Measurements from ENCODE around the gene DBT. TPM values are rescaled to one million over a fixed set of nuclear protein-coding genes. Genes with fewer than 3 reads are reported as not detected.

DBT gene
- polyA plus RNA-seq, 1 of the 3 experiments (the other 2 are of a cell fraction) = 2.0 TPM

DNA sequence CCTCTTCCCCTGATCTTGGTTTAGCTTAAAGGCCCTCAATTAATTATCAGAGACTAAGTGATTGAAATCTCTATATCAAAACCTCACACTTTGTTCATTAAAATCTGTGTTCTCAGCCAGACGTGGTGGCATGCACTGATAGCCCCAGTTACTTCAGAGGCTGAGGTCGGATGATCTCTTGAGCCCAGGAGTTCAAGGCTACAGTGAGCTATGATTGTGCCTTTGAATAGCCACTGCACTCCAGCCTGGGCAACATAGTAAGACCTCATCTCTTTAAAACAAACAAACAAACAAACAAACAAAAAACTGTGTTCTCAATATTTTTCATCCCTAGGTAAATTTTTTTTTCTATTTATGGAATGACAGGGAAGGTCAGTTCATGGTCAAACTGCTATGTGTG lies 98.0 kb downstream of the DBT start:
- Histone ChIP-seq H3K79me2 (ENCODE audit: insufficient read depth) (no peaks in the 10 kb centered on the region), H3K9ac (no peak overlapping the region), H3K9me2 (no peaks in the 10 kb centered on the region), H3F3A (replicated peaks; ENCODE audit: insufficient read depth) (no peaks in the 10 kb centered on the region), H2AFZ (ENCODE audit: low read depth) (no peak overlapping the region), H3K4me1 (ENCODE audit: control insufficient read depth in 1 of 2, insufficient read depth in 2 of 2, low read depth in 1 of 2, low read length in 1 of 2) (no peaks in the 10 kb centered on the region), H3K9me3 (no peaks in the 10 kb centered on the region), H3K36me3 (replicated peaks in 1 of 2; ENCODE audit: control insufficient read depth in 1 of 2, insufficient read depth in 2 of 2, low read length in 1 of 2) (peaks cover 37 to 40% of the 10 kb centered on the region in 2 experiments), H4K20me1 (ENCODE audit: insufficient read depth) (no peaks in the 10 kb centered on the region), H3K4me2 (no peak overlapping the region), H3K27ac (ENCODE audit: low read depth in 2 of 2, low read length in 1 of 2) (no peak overlapping the region), H3K27me3 (ENCODE audit: insufficient read depth) (no peaks in the 10 kb centered on the region), H3K4me3 (ENCODE audit: low read depth in 2 of 2, low read length in 1 of 2) (no peak overlapping the region)
- ChIA-PET POLR2A (no interaction called here), CTCF (interaction anchor here (0.8 kb wide), 1 partner anchor 12 kb away, joined by 4 read pairs; no protein-coding TSS in a partner anchor)
- TF ChIP-seq GATA2 (CRISPR knock-in tag; IDR thresholded peaks at IDR 0.05) = no peak
- no peak for TF ChIP-seq NFIC (IDR thresholded peaks at IDR 0.05; ENCODE audit: borderline replicate concordance)
- WGBS (ENCODE audit: low lambda C conversion rate) = 77% methylated on average over 2 of the region's 2 CpGs
- no peak for DNase-seq

DNA sequence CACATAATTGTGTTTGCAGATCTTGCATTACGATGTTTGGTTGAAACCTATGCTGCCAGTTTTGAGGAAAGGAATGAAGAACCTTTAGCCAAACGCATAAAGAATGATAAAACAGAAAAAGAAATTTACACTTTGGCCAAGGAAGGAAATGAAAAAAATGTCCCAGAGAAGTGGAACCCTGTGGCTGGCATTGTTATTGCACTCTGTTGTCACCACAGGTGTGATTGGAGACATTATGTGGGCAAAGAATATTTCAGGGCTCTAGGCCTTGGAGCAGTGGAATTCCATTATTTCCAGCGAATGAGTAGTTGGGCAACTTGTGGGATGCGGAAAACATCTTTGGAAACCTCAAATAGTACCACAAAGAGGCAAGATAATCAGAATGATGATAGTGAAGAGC lies 101.8 kb downstream of the DBT start:
- H3K4me3 ChIP-seq (ENCODE audit: low read depth in 2 of 2, low read length in 1 of 2) = no peak overlapping the region
- no peaks in the 10 kb centered on the region for H3K9me2 ChIP-seq
- CTCF ChIA-PET = interaction anchor here (1.4 to 1.6 kb wide), 2 partner anchors 10 to 24 kb away, joined by 3 read pairs; no protein-coding TSS in a partner anchor
- DNase-seq = no peak
- POLR2A ChIA-PET = no interaction called here
- H4K20me1 ChIP-seq (ENCODE audit: insufficient read depth) = no peaks in the 10 kb centered on the region
- no peaks in the 10 kb centered on the region for H3K79me2 ChIP-seq (ENCODE audit: insufficient read depth)
- no peaks in the 10 kb centered on the region for H3K27me3 ChIP-seq (ENCODE audit: insufficient read depth)
- no peaks in the 10 kb centered on the region for H3K4me1 ChIP-seq (ENCODE audit: control insufficient read depth in 1 of 2, insufficient read depth in 2 of 2, low read depth in 1 of 2, low read length in 1 of 2)
- H2AFZ ChIP-seq (ENCODE audit: low read depth) = no peak overlapping the region
- no peak overlapping the region for H3K4me2 ChIP-seq
- WGBS (ENCODE audit: low lambda C conversion rate) = 98% methylated on average over 4 of the region's 4 CpGs
- H3F3A ChIP-seq (replicated peaks; ENCODE audit: insufficient read depth) = peaks cover 5% of the 10 kb centered on the region
- H3K27ac ChIP-seq (ENCODE audit: low read depth in 2 of 2, low read length in 1 of 2) = no peak overlapping the region
- H3K9ac ChIP-seq = no peak overlapping the region
- no peaks in the 10 kb centered on the region for H3K9me3 ChIP-seq
- H3K36me3 ChIP-seq (replicated peaks in 1 of 2; ENCODE audit: control insufficient read depth in 1 of 2, insufficient read depth in 2 of 2, low read length in 1 of 2) = peaks cover 73 to 76% of the 10 kb centered on the region in 2 experiments
- no peak for TF ChIP-seq NFIC (IDR thresholded peaks at IDR 0.05; ENCODE audit: borderline replicate concordance)
- TF ChIP-seq POLR2AphosphoS5 (IDR thresholded peaks at IDR 0.05; ENCODE audit: low read depth, low read length) = no peak
- TF ChIP-seq YY1 (IDR thresholded peaks at IDR 0.05; ENCODE audit: low read depth) = no peak
- no peak for TF ChIP-seq CTCF (IDR thresholded peaks at IDR 0.05)
- no peak for TF ChIP-seq MXI1 (IDR thresholded peaks at IDR 0.05; ENCODE audit: low read depth, low read length)
- no peak for TF ChIP-seq EZH2phosphoT487 (IDR thresholded peaks at IDR 0.05; ENCODE audit: borderline replicate concordance, low read depth)
- TF ChIP-seq IRF3 (IDR thresholded peaks at IDR 0.05; ENCODE audit: low read depth, low read length) = no peak
- no peak for TF ChIP-seq RCOR1 (IDR thresholded peaks at IDR 0.05; ENCODE audit: low read length)

Data from SK-N-SH (cell line).